ENCODE data around the gene SGO2. TPM values are rescaled to one million over a fixed set of nuclear protein-coding genes. Genes with fewer than 3 reads are reported as not detected.

Gene SGO2
- total RNA-seq, 1 experiment from 2014 or later: 25.4 TPM

DNA sequence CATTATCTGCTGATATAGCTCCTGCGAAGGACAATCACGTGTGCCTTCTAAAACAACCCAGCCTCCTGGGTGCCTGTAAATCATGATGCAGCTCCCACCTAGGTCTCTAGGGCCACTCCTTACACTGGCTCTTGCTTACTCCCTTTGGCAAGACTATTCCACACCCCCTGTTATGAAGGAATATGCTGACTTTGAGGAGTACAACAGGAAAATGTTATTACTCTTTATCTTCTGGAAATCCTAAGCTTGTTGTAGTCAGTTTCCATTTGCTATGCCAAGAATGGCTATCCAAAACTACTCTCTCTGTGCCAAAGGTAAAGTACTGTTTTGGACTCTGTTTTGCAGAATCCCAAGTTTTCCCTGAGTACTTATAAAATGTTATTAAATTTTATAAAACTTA is 7.7 kb downstream of the SGO2 start:
- peaks cover 9 to 11% of the 10 kb centered on the region in 2 experiments; a peak in 2 of 4 replicates for H3K36me3 ChIP-seq (ENCODE audit: control insufficient read depth in 1 of 2, insufficient read depth in 2 of 2, low read length in 2 of 2)
- H3K4me1 ChIP-seq (ENCODE audit: control insufficient read depth in 1 of 2, insufficient read depth in 2 of 2, low read length in 2 of 2): no peaks in the 10 kb centered on the region
- POLR2A ChIA-PET: no interaction called here
- BruUV-seq (replicated peaks): no TSS peak
- intact Hi-C loops (cut with micrococcal nuclease): no loop called here
- DNase-seq (ENCODE audit: low read depth, low spot score) (no peak), ATAC-seq (no peak)
- TF ChIP-seq POLR2A (IDR thresholded peaks at IDR 0.05; ENCODE audit: borderline replicate concordance, extremely low read depth, insufficient read depth, insufficient read length) (no peak), JUND (IDR thresholded peaks at IDR 0.05) (no peak), EZH2 (IDR thresholded peaks at IDR 0.05) (no peak), CEBPB (IDR thresholded peaks at IDR 0.05; ENCODE audit: low read depth) (no peak), RAD21 (IDR thresholded peaks at IDR 0.05; ENCODE audit: low read depth) (no peak)
- TF ChIP-seq, protein P1, sequence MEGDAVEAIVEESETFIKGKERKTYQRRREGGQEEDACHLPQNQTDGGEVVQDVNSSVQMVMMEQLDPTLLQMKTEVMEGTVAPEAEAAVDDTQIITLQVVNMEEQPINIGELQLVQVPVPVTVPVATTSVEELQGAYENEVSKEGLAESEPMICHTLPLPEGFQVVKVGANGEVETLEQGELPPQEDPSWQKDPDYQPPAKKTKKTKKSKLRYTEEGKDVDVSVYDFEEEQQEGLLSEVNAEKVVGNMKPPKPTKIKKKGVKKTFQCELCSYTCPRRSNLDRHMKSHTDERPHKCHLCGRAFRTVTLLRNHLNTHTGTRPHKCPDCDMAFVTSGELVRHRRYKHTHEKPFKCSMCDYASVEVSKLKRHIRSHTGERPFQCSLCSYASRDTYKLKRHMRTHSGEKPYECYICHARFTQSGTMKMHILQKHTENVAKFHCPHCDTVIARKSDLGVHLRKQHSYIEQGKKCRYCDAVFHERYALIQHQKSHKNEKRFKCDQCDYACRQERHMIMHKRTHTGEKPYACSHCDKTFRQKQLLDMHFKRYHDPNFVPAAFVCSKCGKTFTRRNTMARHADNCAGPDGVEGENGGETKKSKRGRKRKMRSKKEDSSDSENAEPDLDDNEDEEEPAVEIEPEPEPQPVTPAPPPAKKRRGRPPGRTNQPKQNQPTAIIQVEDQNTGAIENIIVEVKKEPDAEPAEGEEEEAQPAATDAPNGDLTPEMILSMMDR (IDR thresholded peaks at IDR 0.05 in 2 of 3, conservative IDR thresholded peaks at IDR 0.05 in 1 of 3; ENCODE audit: borderline replicate concordance in 1 of 3, insufficient read depth in 1 of 3, low read depth in 2 of 3, low read length in 2 of 3): no peak
- TF ChIP-seq, protein P2, sequence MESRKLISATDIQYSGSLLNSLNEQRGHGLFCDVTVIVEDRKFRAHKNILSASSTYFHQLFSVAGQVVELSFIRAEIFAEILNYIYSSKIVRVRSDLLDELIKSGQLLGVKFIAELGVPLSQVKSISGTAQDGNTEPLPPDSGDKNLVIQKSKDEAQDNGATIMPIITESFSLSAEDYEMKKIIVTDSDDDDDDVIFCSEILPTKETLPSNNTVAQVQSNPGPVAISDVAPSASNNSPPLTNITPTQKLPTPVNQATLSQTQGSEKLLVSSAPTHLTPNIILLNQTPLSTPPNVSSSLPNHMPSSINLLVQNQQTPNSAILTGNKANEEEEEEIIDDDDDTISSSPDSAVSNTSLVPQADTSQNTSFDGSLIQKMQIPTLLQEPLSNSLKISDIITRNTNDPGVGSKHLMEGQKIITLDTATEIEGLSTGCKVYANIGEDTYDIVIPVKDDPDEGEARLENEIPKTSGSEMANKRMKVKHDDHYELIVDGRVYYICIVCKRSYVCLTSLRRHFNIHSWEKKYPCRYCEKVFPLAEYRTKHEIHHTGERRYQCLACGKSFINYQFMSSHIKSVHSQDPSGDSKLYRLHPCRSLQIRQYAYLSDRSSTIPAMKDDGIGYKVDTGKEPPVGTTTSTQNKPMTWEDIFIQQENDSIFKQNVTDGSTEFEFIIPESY (IDR thresholded peaks at IDR 0.05; ENCODE audit: extremely low read depth, insufficient replicate concordance, low read length): no peak
- H3K79me2 ChIP-seq (ENCODE audit: insufficient read depth, low read length): peaks cover 60% of the 10 kb centered on the region
- H3K27ac ChIP-seq (ENCODE audit: low read depth, low read length): no peak overlapping the region
- H3K4me3 ChIP-seq (replicated peaks in 1 of 2; ENCODE audit: low read depth in 1 of 2, low read length in 2 of 2): no peak overlapping the region
- CTCF ChIA-PET: no interaction called here
- H3K4me2 ChIP-seq (ENCODE audit: low read length): no peak overlapping the region
- no peaks in the 10 kb centered on the region for H3K9me3 ChIP-seq (ENCODE audit: control insufficient read depth in 1 of 2, insufficient read depth in 1 of 2, low read depth in 1 of 2, low read length in 2 of 2)
- H2AFZ ChIP-seq (ENCODE audit: low read depth, low read length, poor library complexity, severe bottlenecking): no peak overlapping the region
- RAD21 ChIA-PET (ENCODE audit: low non-redundant PET in 1 of 2, low total read pairs in 2 of 2, uncharacterized antibody in 2 of 2, unreplicated experiment in 2 of 2): no interaction called here
- H3K9ac ChIP-seq (ENCODE audit: low read length): no peak overlapping the region
- no peaks in the 10 kb centered on the region for H3K9me2 ChIP-seq (ENCODE audit: insufficient read depth)
- no peaks in the 10 kb centered on the region for H3K27me3 ChIP-seq (ENCODE audit: insufficient read depth, low read length)
- H4K20me1 ChIP-seq (ENCODE audit: insufficient read depth): no peaks in the 10 kb centered on the region
